ENCODE data around the gene ARGLU1.

ARGLU1 gene

DNA sequence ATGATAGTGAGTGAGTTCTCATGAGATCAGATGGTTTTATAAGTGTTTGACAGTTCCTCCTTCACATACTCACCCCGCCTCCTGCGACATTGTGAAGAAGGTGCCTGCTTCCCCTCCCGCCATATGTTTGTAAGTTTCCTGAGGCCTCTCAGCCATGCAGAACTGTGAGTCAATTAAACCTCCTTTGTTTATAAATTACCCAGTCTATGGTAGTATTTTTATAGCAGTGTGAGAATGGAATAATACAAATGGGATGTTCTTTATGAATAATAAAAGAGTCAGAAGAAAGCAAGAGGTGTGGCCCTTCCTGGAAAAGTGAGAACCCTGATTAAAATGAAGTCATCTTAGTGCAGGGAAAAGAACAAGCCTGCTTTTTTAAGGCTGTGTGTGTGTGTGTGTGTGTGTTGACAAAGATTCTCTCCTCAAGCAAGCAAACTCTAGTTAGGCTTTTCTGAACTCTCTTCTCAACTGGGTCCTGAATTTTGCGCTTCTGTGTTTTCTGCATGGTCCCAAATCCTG lies 18.8 kb upstream of the ARGLU1 start:
- no peak for DNase-seq

DNA sequence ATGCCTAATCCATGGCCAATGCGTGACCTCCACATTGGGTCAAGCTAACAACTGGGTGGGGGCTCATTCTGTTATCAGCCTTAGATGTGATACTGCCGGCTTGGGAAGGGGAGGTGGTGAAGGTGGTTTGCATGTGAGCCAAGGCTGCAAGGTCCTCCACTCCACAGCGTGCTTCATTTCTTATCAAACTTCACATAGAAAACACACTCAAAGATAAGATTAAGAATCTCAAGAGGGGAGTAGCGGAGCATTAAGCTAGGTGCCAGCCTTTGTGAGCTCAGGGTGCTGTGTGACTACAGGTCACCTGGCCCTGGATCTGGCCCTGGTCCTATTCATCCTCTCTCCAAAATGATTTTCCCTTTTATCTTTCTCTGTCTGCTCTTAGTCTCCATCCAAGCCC lies 13.3 kb upstream of the ARGLU1 start:
- DNase-seq: no peak

DNA sequence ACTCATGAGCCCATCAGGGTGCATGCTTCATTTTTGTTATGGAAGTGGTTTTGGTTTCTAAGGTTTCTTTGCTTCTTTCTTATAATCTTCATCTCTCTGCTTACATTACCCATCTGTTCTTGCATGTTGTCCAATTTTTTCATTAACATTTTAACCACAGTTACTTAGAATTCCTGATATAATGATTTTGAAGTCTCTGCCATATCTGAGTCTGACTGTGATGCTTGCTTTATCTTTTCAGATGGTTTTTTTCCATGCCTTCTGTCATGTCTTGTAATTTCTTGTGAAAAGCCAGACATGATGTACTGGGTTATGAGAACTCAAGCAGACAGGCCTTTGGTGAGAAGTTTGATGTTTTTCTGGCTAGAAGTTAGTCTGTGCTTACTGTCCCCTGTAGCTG lies 8.0 kb upstream of the ARGLU1 start:
- DNase-seq: no peak

DNA sequence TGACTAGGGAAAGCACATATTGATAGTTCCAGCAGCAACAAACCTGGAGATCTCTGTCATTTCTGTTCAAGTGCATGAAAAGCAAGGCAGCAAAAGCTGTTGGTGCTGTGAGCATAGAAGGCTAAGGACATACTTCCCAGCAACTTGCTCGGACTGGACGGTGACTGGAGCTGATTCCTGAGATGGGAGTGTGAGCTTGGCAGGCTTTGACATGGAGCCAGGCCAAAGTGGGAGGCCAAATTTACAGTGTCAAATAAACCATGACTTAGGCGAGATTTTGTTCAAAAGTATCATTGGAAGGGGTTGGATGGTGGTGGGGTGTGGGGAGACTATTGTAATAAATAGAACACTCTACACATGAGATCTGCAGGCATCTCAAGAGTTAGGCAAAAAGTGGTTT lies 5.9 kb upstream of the ARGLU1 start:
- DNase-seq: no peak

DNA sequence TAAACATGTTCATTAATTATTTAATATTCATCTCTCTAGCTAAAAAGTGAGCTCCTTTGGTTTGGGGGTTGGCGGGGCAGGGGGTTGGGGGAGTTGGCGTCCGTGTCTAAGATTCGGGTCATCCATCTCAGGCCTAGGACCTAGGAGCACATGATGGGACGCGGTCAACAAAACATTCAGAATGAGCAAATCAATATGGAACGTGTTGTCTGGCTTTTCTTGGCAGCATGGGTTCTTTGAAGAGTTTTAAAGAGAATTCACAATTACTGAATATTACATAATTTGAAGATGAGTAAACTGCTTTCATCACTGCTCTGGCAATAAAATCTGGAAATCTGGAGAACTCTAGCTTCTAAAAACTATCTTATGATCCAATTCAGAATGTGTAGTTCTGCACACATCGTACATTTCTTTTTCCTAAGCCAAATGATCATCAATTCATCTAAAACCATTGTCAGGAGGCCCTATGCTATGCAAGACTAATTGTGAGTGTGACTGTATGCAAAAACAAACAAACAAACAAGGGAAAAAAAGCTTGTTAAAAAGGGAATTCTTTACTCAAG lies 5.4 kb upstream of the ARGLU1 start:
- no peak for DNase-seq

DNA sequence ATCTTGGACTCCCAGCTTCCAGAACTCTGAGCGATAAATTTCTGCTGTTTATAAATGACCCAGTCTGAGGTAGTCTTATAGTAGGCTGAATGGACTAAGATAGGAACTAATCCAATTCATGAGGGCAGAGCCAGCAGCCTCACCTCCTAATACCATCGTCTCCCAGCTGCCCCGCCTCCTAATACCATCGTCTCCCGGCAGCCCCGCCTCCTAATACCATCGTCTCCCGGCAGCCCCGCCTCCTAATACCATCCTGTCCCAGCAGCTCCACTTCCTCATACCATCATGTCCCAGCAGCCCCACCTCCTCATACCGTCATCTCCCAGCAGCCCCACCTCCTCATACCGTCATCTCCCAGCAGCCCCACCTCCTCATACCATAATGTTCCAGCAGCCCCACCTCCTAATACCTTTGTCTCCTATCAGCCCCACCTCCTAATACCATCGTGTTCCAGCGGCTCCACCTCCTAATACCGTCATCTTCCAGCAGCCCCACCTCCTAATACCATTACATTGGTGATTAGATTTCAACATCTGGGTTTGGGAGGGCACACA lies 2.4 kb upstream of the ARGLU1 start:
- DNase-seq: peak; percentile 48

DNA sequence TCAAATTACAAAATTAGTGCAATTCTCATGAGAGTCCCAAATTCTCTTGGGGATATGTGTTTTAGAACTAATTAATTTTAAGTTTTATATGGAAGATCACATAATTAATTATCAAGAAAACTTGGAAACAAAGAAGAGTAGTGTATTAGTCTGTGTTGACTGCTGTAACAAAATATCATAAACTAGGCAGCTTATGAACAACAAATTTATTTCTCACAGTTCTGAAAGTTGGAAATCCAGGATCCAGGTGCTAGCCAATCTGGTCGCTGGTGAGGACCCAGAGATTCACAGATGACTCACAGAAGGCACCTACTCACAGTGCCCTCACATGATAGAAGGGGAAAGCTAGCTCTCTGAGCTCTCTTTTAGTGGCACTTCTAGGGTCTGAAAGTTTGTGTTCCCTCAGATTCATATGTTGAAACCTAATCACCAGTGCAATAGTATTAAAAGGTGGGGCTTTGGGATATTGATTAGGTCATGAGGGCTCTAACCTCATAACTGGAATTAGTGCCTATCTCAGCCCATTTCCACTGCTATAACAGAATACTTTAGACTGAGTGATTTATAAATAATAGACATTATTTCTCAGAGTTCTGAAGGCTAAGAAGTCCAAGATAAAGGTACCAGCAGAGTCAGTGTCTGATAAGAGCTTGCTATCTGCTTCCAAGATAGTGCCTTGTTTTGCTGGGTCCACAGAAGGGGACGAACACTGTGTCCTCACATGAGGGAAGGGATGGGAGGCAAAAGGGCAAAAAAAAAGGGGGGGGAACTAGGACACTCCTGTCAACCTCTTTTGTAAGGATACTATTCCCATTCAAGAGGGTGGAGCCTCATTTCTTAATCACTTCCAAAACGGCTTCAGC lies 1.5 kb upstream of the ARGLU1 start:
- DNase-seq: no peak

DNA sequence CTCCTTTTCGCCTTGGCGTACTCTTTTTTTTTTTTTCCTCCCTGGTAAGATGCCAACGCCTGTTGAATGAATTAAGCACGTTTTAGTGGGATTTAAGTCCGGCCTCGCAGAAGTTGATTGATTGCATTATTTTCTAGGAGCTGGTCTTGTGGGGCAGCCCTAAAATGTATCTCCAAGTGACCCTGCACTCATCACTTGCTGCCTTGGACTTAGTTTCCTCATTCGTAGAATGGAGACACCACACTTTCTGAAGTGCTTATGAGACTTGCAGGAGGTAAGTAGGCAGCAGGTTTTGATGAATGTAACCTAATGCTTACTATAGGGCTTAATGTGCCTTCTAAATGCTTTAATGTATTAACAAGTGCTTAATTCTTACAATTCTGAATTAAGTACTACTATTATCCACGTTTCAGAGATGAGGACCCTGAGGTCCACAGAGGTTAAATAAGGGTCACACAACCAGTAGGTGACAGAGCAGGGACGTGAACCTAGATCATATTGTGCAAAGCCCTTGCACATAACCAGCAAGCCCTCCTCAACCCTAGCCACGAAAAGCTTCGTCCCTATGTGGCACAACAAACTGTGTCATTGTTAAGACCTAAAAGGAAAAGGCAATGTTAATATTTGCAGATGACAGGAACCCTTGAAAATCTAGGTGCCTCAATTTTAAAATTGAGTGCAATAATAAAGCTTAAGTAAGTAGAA lies 514 bp upstream of the ARGLU1 start:
- DNase-seq: no peak

DNA sequence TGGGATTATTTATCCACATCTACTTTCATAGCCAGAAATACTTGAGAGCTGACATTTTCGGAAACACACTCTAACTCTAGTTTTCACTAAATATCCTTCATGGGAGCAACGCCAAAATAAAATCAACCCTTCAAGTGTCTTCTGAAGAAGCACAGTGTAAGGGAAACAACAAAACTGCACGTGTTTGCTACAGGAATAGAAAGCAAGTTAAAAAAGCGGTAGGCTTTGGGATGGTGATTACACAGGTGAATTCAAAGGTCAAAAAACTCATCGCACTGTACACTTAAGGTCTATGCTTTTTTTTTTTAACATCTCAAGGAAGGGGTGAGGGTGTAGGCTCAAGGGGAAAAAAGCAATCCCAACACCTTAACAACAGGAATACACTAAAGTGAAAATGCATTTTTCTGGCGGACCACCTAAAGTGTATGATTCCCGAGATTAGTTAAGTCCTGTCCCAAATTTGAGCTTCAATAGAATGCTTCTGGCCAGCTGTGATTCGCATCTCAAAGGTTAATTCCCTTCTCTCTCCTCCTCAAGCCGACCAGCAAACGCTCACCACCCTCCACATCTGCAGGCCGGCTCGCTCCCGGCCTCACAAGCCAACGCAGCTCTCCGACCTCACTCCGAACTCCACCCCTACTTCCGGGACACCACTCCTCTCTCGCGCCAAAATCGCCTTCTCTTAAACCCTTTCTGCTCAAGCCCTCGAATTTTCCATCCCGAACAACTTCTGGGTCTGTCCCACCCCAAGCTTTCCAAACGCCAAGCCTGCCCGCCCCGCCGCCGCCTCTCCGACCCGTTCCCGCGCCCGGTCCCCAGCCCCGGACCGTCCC lies 1.1 kb downstream of the ARGLU1 start:
- DNase-seq: peak; percentile 9

DNA sequence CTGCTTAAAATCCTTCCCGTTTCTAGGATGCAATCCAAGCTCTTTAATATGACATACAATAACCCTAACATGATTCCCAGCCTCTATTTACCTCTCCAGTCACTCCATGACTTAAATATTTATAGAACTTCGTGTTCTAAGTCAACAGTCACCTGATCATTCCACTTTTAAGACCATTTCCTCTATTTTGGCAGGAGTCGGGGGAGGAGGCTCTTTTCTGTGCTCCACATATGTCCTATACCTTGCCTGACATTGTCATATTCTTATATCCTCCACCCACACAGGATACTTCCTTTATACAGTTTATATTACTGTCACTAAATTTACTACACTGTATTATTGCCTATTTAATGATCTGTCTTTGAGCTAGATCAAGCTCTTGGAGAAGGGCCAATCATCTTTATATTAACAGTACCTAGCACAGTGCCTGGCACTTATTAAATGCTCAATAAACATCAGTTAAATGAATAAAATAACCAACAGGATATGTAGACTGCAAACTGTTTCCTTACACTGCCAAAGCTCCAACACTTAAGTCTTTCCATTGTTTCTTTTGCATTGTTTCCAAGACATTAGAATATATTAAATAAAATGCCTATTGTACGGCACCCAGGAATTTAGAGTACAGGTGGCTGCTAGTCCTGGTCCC lies 2.7 kb downstream of the ARGLU1 start:
- DNase-seq: no peak

DNA sequence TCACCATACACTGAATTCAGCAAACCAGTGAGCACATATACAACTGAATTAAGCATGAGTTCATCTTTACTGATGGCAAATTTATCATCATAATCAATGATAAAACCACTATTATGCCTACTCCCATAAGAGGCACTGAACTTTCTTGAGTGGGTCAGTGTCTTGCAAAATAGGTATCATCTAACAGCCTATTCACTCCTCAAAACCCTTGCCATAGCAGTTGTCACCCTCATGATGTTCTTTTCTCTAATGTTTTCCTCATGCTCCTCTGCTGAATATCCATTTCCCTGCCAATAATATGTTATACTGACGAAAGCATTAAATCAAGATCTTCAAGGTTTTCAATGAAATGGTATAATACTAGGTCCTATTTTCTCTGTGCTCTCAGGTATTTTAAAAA lies 5.6 kb downstream of the ARGLU1 start:
- DNase-seq: no peak

DNA sequence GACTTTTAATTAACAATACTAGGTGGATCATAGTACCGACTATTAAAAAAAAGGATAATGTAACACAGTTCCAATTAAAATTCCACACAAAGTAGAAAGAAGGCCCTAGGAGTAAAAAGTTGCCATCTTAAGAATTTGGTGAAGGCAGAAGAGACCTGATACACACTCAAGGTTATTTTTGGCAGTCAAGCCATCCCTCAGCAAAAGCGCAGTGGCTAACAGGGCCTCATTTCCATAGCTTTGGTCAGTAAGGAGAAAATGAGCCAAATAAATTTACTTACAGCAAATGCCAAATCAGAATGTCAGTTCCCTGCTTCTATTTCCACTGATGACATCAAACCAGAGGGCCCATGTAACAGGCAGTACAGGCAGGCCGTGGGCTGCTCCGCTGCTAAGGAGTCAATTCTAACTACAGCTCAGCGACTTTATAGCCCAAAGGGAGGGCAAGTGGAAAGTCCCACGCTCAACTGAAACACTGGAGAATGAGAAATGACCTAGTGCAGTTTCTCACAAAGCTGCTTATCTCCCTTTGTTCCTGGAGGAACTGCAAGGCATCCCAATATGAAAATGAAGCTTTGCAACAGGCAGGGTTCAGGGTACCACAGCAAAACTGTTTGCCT lies 6.3 kb downstream of the ARGLU1 start:
- DNase-seq: no peak

DNA sequence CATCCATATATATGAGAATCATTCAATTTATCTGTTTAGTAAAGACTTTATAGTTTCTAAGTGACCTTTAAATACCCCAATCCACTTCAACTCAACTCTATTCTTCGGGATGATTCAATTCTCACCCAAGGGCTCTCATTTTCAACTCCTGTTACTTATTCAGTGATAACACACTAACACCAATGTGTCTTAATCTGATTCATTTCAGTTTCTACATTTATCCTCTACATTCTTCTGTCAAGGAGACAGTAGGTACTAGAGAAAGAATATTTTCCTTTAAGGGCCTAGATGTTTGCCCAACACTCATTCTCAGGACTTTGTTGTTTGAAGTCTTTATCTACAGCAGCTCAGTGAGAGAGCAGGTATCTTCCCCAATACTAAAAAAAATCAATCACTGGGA lies 7.1 kb downstream of the ARGLU1 start:
- no peak for DNase-seq

DNA sequence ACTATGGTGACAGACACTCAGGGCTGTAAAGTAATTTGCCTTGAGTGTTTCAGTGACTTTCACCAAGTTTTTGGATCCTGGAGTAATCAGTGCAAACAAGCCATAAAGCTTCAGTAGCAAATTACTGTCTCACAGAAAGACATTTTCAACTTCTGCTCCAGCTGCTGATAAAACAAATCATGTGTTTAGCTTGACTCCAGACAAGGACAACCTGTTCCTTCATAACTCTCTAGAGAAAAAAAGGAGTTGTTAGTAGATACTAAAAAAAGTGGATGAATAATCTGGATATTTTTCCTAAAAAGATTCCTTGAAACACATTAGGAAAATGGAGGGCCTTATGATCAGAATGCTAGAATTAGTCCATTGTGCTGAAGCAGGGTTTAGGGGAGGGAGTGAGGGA lies 9.4 kb downstream of the ARGLU1 start:
- no peak for DNase-seq

DNA sequence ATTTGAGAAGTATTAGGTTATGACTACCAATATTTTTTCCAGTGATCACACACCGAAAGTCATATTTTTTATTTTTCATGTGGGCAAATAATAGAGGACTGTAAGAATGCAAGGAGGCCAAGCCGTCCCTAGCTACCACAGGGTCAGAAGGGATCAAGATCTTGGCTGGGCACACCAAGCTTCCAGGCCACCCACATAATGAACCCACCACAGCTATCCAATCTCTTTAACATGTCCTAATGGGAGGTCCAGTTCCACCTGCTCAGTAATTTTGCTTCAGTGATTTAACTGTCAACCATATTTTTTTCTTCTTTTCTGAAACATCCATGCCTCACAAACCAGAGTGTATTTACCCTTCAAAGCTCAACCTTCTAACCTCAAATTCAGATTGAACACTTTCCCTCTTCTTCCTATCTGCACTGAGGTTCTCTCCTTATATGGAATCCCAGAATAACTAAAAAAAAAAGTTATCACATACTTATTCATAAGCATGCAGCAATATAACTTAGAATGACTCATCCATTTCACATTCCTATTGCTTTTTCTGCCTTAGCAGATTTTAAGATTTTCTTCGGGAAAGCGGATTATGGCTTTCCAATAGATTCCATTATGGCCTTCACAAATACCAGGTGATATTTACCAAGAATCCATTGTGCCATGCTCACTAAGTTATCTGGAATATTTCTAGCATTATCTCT lies 12.2 kb downstream of the ARGLU1 start:
- DNase-seq: no peak

DNA sequence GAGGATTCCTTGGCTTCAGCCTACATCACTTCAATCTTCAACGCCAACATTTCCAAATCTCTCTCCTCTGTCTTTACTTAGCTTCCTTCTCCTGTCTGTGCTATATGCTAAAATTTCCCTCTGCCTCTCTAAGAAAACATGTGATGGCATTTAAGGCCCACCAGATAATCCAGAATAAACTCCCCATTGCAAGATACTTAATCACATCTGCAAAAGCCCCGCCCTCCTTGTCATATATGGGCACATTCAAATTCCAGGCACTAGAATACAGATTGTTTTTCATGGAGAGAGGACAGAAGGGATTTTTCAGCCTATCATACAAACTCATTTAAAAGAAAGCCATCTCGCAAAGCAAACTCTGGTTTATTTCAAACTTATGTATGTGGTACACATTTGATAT lies 16.2 kb downstream of the ARGLU1 start:
- no peak for DNase-seq

DNA sequence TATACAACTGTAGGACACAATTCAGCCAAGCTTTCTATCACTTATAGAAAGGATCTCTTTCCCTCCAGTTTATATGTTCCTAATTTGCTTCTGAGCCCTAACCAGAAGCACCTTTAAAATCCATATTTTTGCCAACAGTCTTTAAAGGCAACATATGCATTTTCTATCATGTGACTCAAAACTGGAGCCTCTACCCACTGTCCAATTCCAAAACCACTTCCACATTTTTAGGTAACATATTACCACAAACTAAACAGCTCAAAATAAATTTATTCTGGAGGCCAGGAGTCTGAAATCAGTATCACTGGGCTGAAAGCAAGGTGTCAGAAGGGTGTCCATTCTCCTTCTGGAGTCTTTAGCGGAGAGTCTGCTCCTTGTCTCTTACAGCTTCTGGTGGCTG lies 16.6 kb downstream of the ARGLU1 start:
- no peak for DNase-seq

DNA sequence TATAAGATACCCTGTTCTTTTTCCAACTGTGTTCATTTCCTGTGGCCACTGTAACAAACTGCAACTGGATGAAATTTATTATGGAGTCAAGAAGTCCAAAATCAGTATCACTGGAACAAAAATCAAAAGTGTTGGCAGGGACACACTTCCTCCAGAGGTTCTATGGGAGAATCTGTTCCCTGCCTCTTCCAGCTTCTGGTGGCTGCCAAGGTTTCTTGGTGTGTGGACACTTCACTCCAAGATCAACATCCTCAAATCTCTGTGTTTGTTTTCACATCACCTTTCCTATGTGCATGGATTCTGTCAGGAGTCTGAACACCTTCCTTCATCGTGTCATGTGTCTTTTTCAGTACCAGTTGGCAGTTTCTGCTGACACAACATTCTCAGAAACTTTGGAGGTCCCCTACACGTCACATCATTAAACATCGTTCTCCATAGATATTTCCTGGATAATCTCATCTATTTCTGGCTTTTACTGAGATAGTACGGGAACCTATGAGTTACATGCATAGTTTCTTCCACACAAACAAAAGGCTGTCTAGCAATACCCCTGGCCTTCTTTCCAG lies 17.3 kb downstream of the ARGLU1 start:
- DNase-seq: no peak

DNA sequence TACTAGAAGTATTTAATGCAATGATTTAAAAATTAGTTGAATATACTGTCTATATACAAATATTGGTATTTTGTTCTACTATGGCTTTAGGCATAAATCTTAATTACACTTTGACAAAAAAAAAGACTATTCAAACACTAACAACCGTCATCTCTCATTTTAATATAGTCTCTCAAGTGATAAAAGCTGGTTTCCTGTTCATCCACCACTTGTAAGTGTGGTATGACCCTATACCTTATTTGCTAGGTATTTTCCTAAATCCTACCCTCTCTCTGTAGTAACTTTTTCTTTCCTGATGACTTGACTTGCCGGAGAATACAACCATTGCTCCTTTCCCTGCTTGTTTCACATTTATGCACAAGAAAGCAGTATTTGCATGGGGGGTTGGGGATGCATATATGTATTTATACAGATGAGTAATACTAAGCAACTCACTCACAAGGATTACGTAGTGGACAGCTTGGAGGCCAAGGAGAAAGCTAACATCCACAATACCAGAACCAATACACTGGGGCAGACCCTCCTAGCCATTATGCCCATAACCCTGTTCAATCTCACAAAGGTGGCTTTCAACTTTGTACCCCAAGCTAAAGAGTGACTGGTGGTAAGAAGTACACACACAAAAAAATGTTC lies 19.8 kb downstream of the ARGLU1 start:
- DNase-seq: no peak

DNA sequence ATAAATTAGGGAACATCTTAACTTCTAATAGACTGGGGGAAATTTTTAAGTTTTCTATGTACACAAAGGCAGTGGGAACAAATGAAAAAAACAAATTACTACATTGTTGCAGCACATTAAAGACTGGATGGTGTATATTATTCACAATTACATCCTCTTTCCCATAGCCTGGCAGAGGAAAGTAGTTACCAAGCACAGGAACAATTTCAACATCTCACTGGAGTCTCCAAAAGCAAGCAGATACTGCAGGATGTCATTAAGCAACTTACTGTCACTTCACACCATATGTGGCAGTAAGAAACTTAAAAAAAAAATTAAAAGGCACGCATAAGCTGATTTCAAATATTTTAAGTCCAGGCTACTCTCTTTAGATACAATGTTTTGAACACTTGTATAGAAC lies 26.1 kb downstream of the ARGLU1 start:
- DNase-seq: no peak

All from effector CD4-positive, alpha-beta T cell (primary cell).